WERI-Rb-1 (cell line): Measurements from ENCODE around the gene TRAF3.

ENCODE experiments used
- DNase-seq: peaks from one replicate; pipeline ENCODE4 v3.0.0-alpha.2; 2020
- H3K27ac ChIP-seq: fragments of 250-450 bp; sonication (Bioruptor Pico); 2 replicates; pipeline ENCODE4 v1.5.1; 2020; ENCODE audit warnings: mild to moderate bottlenecking, moderate library complexity
- H3K27me3 ChIP-seq: fragments of 250-450 bp; sonication (Bioruptor Pico); 2 replicates; pipeline ENCODE4 v1.5.1; 2021; ENCODE audit warnings: mild to moderate bottlenecking, low read depth, moderate library complexity; ENCODE audit not compliant: insufficient read depth, severe bottlenecking
- H3K36me3 ChIP-seq: fragments of 250-450 bp; sonication (Bioruptor Pico); 2 replicates; pipeline ENCODE4 v1.5.1; 2020; ENCODE audit warnings: mild to moderate bottlenecking, moderate library complexity
- H3K4me3 ChIP-seq: 2 replicates; pipeline ENCODE4 v1.5.1; 2011; ENCODE audit warnings: low read depth, mild to moderate bottlenecking, control low read depth, low read length
- H3K9me3 ChIP-seq: fragments of 250-450 bp; sonication (Bioruptor Pico); 2 replicates; pipeline ENCODE4 v1.5.1; 2021; ENCODE audit warnings: mild to moderate bottlenecking, moderate library complexity; ENCODE audit not compliant: severe bottlenecking
- CTCF ChIP-seq: IDR thresholded peaks from 2 replicates; pipeline ENCODE4 v1.5.1; 2011; ENCODE audit warnings: low read depth, mild to moderate bottlenecking, control low read depth, inconsistent platforms, low read length

TRAF3 gene

GRCh38 chr14:102901633-102902032 lies 124.4 kb downstream of the TRAF3 start:
- TF ChIP-seq CTCF: no peak
- no peak overlapping the region for H3K4me3 ChIP-seq
- DNase-seq: no peak
- no peaks in the 10 kb centered on the region for H3K9me3 ChIP-seq
- H3K27ac ChIP-seq: no peak overlapping the region
- no peaks in the 10 kb centered on the region for H3K27me3 ChIP-seq
- H3K36me3 ChIP-seq: peaks cover 28% of the 10 kb centered on the region

- peaks cover 33% of the 10 kb centered on the region for H3K36me3 ChIP-seq
- no peaks in the 10 kb centered on the region for H3K27me3 ChIP-seq
- no peaks in the 10 kb centered on the region for H3K9me3 ChIP-seq
- peak overlapping the region; percentile 60 for H3K27ac ChIP-seq
- no peak for DNase-seq
- no peak overlapping the region for H3K4me3 ChIP-seq
- TF ChIP-seq CTCF: no peak
Measured at GRCh38 chr14:102902086-102902485, 124.8 kb downstream of the TRAF3 start.

- no peak overlapping the region for H3K4me3 ChIP-seq
- H3K36me3 ChIP-seq: peaks cover 33% of the 10 kb centered on the region
- peak overlapping the region; percentile 65 for H3K27ac ChIP-seq
- no peaks in the 10 kb centered on the region for H3K9me3 ChIP-seq
- peak; percentile 21; the same call in 1 of the 2 replicates for TF ChIP-seq CTCF
- no peaks in the 10 kb centered on the region for H3K27me3 ChIP-seq
- DNase-seq: peak; percentile 74
Measured at GRCh38 chr14:102902523-102903247, 125.4 kb downstream of the TRAF3 start.

- no peak overlapping the region for H3K4me3 ChIP-seq
- DNase-seq: no peak
- H3K27ac ChIP-seq: peak overlapping the region; percentile 65
- H3K36me3 ChIP-seq: peaks cover 29% of the 10 kb centered on the region
- no peaks in the 10 kb centered on the region for H3K27me3 ChIP-seq
- no peaks in the 10 kb centered on the region for H3K9me3 ChIP-seq
- no peak for TF ChIP-seq CTCF
Measured at GRCh38 chr14:102903248-102903888, 126.1 kb downstream of the TRAF3 start.

- no peak overlapping the region for H3K4me3 ChIP-seq
- peaks cover 29% of the 10 kb centered on the region for H3K36me3 ChIP-seq
- H3K9me3 ChIP-seq: no peaks in the 10 kb centered on the region
- DNase-seq: no peak
- no peaks in the 10 kb centered on the region for H3K27me3 ChIP-seq
- H3K27ac ChIP-seq: peak overlapping the region; percentile 65
- no peak for TF ChIP-seq CTCF
Measured at GRCh38 chr14:102903889-102904512, 126.8 kb downstream of the TRAF3 start.
